IPS-NIHi11 (cell line): Measurements from ENCODE around the gene KCNJ4.

ENCODE experiments used
- DNase-seq: peaks from one replicate; pipeline ENCODE4 v3.0.0; 2012; ENCODE audit warnings: mixed read lengths, low spot score

The KCNJ4 gene

GRCh38 chr22:38452373-38453065 lies 2.5 kb downstream of the KCNJ4 start:
- no peak for DNase-seq

GRCh38 chr22:38451864-38452263 lies 3.1 kb downstream of the KCNJ4 start:
- no peak for DNase-seq

DNA sequence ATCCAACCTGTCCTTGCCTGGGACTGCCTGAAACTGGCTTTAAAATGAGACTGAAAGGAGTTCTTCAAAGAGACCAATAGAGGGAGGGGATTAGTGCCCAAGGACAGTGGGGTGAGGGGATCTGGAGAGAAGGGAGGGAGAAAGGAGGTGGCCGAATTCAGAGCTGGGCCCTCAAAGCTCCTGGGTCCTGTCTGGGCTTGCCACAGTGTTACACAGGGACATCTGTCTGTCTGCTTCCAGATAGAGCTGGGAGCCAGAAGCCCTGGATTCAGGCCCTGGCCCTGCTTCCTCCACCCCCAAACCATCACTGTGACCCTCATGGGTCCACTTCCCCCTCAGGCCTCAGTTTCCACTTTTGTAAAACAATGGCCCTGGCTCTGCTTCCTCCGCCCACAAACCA lies 3.6 kb downstream of the KCNJ4 start:
- DNase-seq, result no peak

- DNase-seq, result no peak
Measured at GRCh38 chr22:38450234-38450797, 4.7 kb downstream of the KCNJ4 start.

DNA sequence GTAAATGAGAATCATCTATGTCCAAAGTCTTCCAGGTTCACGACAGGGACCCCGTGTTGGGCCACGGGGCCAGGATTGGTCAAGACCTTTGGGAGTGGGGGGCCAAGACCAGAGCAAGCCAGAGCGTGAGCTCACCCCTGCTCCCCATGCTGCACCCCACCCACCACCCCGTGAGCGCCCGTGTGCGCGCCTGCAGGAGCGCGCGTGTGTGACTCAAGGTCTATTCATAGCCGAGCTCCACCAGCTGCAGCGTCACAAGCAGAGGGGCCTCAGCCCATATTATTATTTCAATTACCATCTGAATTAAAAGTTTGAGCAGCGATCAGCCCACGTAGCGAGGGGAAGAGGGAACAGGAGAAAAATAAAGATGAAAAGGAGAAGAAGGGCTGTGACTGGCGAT lies 5.2 kb downstream of the KCNJ4 start:
- DNase-seq, result no peak

DNA sequence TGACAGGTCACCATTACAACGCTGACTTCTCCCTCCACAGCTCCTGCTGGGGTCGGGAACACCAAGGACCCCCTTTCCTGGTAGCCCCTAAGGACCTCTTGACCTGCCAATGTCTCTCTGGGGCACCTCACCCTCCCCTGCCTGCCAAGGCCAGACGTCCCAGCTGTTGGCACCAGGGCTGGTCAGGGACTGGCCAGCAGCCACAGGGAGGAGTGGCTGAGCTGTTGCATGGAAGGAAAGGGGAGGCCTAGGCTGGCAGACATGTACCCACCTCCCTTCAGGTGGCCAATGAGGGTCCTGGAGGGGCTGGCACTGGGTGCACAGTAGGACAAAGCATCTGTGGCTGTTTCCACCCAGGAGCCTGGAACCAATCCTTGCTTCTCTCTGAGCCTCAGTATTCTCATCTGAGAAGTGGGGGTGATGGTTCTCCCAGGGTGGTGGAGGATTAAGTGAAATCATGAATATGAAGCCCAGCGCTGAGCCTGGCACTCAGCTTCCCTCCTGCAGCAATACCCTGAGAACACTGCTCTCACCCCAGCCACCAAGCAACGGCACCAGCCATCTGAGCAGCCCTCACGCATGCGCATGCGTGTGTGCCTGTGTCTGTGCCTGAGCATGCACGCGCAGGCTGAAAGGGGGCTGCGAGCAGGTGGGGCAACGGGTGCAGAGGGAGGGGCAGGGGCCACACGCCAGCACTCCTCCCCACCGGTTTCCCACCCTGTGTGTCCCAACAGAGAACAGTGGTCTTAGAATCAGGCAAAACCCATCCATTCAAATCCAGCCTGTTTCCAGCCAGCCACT lies 5.9 kb downstream of the KCNJ4 start:
- no peak for DNase-seq

- DNase-seq, result no peak
Measured at GRCh38 chr22:38446018-38446601, 8.9 kb downstream of the KCNJ4 start.

DNA sequence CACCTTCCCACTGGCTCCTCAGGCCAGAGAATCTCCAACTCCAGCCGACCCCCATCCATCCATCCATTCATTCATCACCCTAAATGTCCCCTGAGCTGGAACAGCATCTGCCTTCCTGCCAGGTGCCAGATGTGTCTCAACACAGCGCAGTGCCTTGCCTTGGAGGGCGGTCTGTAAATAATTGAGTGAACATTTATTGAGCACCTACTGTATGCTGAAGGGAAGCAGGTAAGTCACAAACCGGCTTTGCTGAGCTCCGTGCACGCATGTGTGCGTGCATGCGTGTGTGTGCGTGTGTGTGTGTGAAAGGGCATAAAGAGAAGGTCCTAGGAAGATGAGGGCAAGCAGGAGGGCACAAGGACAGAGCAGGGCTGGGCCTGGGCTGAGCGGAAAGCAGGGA lies 10.2 kb downstream of the KCNJ4 start:
- no peak for DNase-seq

- DNase-seq, result no peak
Measured at GRCh38 chr22:38443628-38444521, 11.1 kb downstream of the KCNJ4 start.

DNA sequence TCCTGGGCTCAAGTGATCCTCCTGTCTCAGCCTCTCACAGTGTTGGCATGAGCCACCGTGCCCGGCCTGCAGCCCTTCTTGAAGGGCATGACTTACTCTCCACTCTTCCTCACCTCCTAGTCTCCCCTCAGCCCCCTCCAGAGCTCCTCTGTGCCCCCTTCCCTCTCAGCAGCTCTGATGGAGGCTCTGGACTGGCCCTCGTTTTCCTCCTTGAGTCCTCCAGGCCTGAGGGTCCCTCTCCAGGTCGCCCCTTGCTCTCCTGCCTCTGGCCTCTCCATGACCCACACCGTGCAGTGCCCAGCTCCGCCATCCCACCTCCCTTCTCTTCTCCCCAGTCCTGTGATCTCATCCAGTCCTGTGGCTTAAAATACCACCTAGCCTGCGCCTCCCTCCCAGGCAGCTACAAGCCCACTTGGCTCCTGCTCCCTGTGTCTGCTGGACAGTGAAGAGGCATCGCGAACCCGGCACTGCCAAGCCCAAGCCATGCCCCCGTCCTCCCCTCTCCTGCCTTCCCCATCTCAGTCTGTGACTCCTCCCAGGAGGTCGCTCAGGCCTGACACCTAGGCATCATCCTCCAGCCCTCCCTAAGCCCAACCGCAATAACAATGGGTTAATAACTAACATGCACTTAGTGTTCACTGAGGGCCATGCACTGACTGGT lies 11.9 kb downstream of the KCNJ4 start:
- no peak for DNase-seq

DNA sequence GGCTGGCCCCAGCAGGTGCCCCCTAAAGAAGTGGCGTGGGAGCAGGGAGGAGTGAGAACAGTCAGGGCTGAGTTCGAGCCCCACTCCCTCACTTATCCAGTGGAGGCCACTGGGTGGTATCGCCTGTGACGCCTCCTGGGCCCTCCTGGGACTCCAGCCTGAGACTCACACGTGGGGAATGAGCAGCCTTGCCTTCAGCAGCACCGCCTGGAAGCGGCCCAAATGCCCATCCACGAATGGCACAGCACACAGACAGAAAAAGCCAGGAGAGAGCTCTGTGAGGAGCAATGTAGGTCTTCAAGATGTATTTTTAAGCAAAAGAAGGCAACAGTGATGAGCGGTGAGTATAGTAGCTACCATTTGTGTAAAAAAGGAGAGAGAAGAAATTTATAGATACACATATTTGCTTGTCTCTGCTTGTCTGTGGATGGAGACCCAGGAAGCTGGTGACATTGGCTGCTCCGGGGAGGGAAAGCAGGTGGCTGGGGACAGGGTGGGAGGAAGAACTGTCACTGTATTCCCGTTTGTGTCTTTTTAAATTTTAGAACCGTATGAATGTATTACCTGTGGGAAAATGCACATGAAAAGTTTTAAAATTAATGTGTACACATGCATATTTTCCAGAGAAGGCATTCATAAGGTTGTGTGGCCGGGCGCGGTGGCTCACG lies 13.2 kb downstream of the KCNJ4 start:
- no peak for DNase-seq

GRCh38 chr22:38440747-38441350 lies 14.2 kb downstream of the KCNJ4 start:
- DNase-seq, result no peak

DNA sequence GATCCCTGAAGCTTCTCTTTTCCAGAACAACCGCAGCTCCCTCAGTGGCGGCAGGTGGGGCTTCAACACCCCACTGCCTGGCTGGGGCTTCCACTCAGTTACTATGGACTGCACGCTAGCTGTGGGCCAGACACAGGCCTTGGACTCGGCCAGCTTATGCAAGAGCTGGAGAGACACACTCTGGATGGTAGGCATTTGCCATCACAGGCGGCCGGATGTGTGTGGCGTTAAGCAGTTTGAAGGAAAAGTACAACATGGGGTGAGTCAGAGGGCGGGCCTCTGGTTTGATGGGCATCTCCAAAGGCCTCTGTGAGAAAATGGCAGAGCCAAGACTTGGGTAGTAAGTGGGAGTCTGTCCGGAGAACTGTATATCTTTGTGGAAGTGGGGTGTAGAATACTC lies 17.6 kb downstream of the KCNJ4 start:
- no peak for DNase-seq

- no peak for DNase-seq
Measured at GRCh38 chr22:38436629-38437395, 18.2 kb downstream of the KCNJ4 start.

DNA sequence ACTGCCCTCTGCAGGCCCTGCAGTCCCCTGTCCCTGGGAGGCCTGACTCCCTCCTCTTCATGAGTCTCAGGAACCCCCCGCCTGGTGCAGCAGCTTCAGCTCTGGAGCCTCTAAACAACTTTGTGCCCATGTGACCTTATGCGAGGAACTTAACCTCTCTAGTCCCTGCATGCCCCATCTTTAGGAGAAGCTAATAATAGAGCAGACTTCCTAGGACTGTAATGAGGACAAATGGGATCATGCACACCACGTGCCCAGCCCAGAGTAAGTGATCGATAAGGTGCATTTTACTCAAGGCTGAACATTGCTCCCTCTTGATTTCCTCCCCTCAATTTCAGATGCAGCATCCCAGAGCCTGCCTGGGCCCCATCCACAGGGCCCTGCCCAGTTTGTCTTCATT lies 19.0 kb downstream of the KCNJ4 start:
- DNase-seq, result no peak

- DNase-seq, result peak; percentile 70
Measured at GRCh38 chr22:38435010-38435409, 20.0 kb downstream of the KCNJ4 start.

DNA sequence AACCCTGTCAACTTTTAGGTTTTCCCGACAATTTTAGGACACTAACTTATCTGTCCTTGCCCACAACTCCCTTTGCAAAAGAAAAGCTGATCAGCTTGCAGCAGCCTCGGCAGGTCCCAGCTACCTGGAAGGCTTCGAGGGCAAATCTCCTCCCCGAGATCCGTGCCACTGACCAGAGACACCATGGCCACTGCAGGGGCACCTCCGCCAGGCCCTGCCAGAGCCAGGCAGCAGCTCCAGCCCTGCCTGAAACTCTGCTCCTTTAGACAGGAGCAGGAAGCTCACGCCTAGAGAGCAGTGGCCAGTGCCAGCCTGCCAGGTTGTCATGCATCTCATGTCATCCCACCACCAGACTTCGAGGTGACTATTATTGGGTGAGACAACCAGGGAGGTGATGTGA lies 21.1 kb downstream of the KCNJ4 start:
- no peak for DNase-seq

DNA sequence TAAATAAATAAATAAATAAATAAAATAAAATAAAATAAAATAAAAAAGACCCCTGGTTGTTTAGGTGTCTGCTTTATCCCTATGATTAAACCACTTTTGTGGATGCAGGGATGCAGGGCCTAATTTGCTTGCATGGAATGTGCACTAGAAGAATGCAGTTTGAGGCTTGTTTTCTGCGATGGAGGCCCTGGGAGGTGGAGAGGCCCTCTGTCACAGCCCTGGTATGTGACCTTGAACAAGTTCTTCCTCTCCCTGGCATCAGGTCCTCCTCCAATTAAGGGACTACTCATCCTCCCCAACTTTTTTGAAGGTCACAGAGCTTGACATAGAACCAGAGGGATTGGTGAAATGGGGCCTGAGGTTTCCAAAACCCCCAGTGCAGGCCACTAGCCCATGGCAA lies 22.7 kb downstream of the KCNJ4 start:
- DNase-seq, result no peak

DNA sequence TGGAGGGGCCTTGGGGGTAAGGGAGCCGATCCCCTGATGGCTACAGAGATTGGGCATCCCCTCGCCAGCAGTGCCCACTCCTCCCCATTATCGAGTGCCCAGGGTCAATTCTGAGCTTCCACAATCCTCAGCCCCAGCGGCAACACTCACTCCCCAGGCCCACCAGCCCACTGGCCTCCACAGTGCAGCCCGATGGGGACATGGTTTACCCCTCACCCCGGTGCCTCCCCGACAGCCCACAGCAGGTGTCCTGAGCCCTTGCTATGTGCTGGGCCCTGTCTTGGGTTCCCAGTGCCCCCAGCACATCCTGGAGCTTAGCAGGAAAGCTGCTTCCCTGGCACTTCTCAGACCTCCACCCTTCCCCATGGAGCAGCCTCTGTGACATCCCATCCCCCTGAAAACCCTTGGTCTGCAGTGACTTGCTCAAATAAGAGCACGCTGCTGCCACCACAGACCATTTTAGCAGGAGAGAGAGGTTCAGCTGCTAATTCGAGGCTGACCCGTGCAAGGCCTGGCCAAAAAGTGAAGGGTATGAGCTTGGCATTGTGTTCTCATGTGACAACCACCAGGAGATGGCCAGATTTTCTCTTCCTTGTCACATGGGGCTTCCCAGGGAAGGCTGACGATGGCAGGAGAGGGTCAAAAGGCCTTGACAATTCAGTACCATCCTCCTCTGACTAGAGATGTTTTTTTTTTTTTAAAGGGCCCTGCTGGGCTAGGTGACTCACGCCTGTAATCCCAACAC lies 23.6 kb downstream of the KCNJ4 start:
- no peak for DNase-seq
